WERI-Rb-1 (cell line): ENCODE data around the gene DSC2.
"Not testable (repeated sequence)": the region's sequence is repeated elsewhere in the genome, so short reads cannot be mapped to it uniquely, and the experiment has no call there.

Experiments used
- DNase-seq: peaks from one replicate; pipeline ENCODE4 v3.0.0-alpha.2; 2020
- H3K27ac ChIP-seq: fragments of 250-450 bp; sonication (Bioruptor Pico); 2 replicates; pipeline ENCODE4 v1.5.1; 2020; ENCODE audit warnings: mild to moderate bottlenecking, moderate library complexity
- H3K27me3 ChIP-seq: fragments of 250-450 bp; sonication (Bioruptor Pico); 2 replicates; pipeline ENCODE4 v1.5.1; 2021; ENCODE audit warnings: mild to moderate bottlenecking, low read depth, moderate library complexity; ENCODE audit not compliant: insufficient read depth, severe bottlenecking
- H3K36me3 ChIP-seq: fragments of 250-450 bp; sonication (Bioruptor Pico); 2 replicates; pipeline ENCODE4 v1.5.1; 2020; ENCODE audit warnings: mild to moderate bottlenecking, moderate library complexity
- H3K4me3 ChIP-seq: 2 replicates; pipeline ENCODE4 v1.5.1; 2011; ENCODE audit warnings: low read depth, mild to moderate bottlenecking, control low read depth, low read length
- H3K9me3 ChIP-seq: fragments of 250-450 bp; sonication (Bioruptor Pico); 2 replicates; pipeline ENCODE4 v1.5.1; 2021; ENCODE audit warnings: mild to moderate bottlenecking, moderate library complexity; ENCODE audit not compliant: severe bottlenecking
- TF ChIP-seq, protein P1 (sequence below): IDR thresholded peaks from 2 replicates; pipeline ENCODE4 v1.5.1; 2011; ENCODE audit warnings: low read depth, mild to moderate bottlenecking, control low read depth, inconsistent platforms, low read length

Gene DSC2

GRCh38 chr18:31134988-31135529 lies 32.8 kb upstream of the DSC2 start:
- Histone ChIP-seq H3K27me3 (no peaks in the 10 kb centered on the region), H3K4me3 (no peak overlapping the region), H3K9me3 (no peaks in the 10 kb centered on the region), H3K27ac (no peak overlapping the region), H3K36me3 (no peaks in the 10 kb centered on the region)
- TF ChIP-seq, protein P1, sequence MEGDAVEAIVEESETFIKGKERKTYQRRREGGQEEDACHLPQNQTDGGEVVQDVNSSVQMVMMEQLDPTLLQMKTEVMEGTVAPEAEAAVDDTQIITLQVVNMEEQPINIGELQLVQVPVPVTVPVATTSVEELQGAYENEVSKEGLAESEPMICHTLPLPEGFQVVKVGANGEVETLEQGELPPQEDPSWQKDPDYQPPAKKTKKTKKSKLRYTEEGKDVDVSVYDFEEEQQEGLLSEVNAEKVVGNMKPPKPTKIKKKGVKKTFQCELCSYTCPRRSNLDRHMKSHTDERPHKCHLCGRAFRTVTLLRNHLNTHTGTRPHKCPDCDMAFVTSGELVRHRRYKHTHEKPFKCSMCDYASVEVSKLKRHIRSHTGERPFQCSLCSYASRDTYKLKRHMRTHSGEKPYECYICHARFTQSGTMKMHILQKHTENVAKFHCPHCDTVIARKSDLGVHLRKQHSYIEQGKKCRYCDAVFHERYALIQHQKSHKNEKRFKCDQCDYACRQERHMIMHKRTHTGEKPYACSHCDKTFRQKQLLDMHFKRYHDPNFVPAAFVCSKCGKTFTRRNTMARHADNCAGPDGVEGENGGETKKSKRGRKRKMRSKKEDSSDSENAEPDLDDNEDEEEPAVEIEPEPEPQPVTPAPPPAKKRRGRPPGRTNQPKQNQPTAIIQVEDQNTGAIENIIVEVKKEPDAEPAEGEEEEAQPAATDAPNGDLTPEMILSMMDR: no peak
- no peak for DNase-seq

DNA sequence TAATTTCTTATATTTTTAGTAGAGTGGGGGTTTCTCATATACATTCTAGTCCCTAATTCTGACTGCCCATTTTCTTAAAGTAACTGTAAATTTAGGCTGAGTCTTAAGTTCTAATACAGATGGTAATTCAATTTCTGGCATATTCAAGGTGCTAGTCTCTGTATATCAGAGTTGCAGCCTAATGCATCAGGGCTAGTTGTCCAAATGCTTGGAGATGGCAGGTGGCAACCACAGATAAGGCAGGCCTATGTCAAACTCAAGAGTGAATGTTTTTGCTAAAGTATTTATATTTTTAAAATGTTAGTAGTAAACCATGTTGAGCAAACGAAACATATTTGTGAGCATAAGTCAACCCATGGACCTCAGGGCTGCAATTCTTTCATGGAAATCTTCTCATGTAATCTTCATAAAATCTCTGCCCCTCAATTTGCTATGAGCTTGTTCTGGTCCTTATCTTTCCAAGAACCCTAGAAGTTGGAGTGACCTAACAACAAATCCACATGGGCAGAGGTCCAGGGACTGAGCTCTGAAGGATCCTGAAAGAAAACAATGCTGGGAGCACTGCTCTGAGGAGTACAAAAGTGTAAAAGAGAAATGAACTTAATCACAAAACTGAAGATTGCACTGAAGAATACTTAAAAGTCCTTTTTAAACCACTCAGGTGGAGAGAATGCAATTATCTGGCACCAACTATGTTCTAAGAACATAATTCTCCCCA lies 27.3 kb upstream of the DSC2 start:
- no peak for DNase-seq
- Histone ChIP-seq H3K36me3 (no peaks in the 10 kb centered on the region), H3K27me3 (no peaks in the 10 kb centered on the region), H3K4me3 (no peak overlapping the region), H3K27ac (no peak overlapping the region), H3K9me3 (no peaks in the 10 kb centered on the region)
- TF ChIP-seq, protein P1: no peak

- Histone ChIP-seq H3K9me3 (no peaks in the 10 kb centered on the region), H3K27me3 (no peaks in the 10 kb centered on the region), H3K27ac (no peak overlapping the region), H3K4me3 (no peak overlapping the region), H3K36me3 (no peaks in the 10 kb centered on the region)
- TF ChIP-seq, protein P1: no peak
- DNase-seq: no peak
Observed at GRCh38 chr18:31125878-31126277, 23.7 kb upstream of the DSC2 start.

DNA sequence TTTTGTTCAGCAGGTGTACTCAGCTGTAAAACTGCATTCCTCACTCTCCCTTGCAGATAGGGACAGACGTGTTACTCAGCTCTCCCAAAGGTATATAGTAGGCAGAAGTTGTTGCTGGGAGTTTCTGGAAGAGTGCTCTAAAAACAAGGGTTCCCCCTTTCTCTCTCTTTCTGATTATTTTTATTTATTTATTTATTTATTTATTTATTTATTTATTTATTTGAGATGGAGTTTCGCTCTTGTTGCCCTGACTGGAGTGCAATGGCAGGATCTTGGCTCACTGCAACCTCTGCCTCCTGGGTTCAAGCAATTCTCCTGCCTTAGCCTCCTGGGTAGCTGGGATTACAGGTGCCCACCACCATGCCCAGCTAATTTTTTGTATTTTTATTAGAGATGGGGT lies 20.9 kb upstream of the DSC2 start:
- not testable (repeated sequence) for H3K9me3 ChIP-seq, H3K27me3 ChIP-seq, DNase-seq, H3K36me3 ChIP-seq, H3K4me3 ChIP-seq, H3K27ac ChIP-seq

GRCh38 chr18:31120594-31120993 lies 18.4 kb upstream of the DSC2 start:
- Histone ChIP-seq H3K9me3 (no peaks in the 10 kb centered on the region), H3K27ac (no peak overlapping the region), H3K36me3 (no peaks in the 10 kb centered on the region), H3K27me3 (no peaks in the 10 kb centered on the region), H3K4me3 (no peak overlapping the region)
- DNase-seq: no peak
- TF ChIP-seq, protein P1: no peak

- H3K27me3 ChIP-seq: no peaks in the 10 kb centered on the region
- H3K9me3 ChIP-seq: no peaks in the 10 kb centered on the region
- TF ChIP-seq, protein P1: no peak
- H3K4me3 ChIP-seq: no peak overlapping the region
- DNase-seq: no peak
- H3K27ac ChIP-seq: no peak overlapping the region
- no peaks in the 10 kb centered on the region for H3K36me3 ChIP-seq
Observed at GRCh38 chr18:31116853-31117595, 14.8 kb upstream of the DSC2 start.
